GM06990 (cell line): Measurements from ENCODE around the gene NDRG3.

ENCODE experiments used
- DNase-seq: peaks from one replicate; pipeline ENCODE4 v3.0.0-alpha.2; 2011; ENCODE audit not compliant: insufficient read length; ENCODE audit errors: extremely low read depth
- H3K27me3 ChIP-seq: replicated peaks from 2 replicates; pipeline ENCODE4 v1.6.0; 2011; ENCODE audit warnings: low read length; ENCODE audit not compliant: control insufficient read depth, insufficient read depth
- H3K36me3 ChIP-seq: 2 replicates; pipeline ENCODE4 v1.5.1; 2011; ENCODE audit warnings: low read length; ENCODE audit not compliant: control insufficient read depth, insufficient read depth
- H3K4me3 ChIP-seq: replicated peaks from 2 replicates; pipeline ENCODE4 v1.5.1; 2011; ENCODE audit warnings: low read depth, mild to moderate bottlenecking, control low read depth, low read length
- CTCF ChIP-seq: IDR thresholded peaks from 2 replicates; pipeline ENCODE4 v1.5.1; 2011; ENCODE audit warnings: low read length, control low read depth, mild to moderate bottlenecking, inconsistent platforms; ENCODE audit not compliant: insufficient read depth, poor library complexity, severe bottlenecking

Gene NDRG3

GRCh38 chr20:36632487-36633284, 113.2 kb downstream of the NDRG3 start:
- Histone ChIP-seq H3K27me3 (no peaks in the 10 kb centered on the region), H3K4me3 (no peak overlapping the region), H3K36me3 (no peaks in the 10 kb centered on the region)
- no peak for DNase-seq
- no peak for TF ChIP-seq CTCF

DNA sequence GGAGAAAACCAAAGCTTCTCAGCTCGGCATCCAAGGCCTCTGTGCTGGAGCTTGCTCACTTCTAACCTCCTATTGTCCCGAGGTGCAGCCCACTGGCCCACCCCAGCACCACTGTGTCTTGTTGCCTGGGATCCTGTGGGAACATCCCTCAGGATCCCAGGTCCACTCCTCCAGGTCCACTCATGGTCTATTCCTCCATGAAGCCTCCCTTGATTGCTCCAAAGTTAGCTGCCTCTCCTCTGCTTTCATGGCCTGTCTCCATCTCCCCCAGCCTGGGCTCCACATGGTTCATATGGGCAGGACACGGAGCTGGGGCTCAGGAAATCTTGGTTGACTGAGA, 113.8 kb downstream of the NDRG3 start:
- Histone ChIP-seq H3K4me3 (no peak overlapping the region), H3K36me3 (no peaks in the 10 kb centered on the region), H3K27me3 (no peaks in the 10 kb centered on the region)
- DNase-seq: no peak
- TF ChIP-seq CTCF: no peak

GRCh38 chr20:36631646-36632045, 114.2 kb downstream of the NDRG3 start:
- H3K27me3 ChIP-seq: no peaks in the 10 kb centered on the region
- DNase-seq: no peak
- H3K4me3 ChIP-seq: no peak overlapping the region
- H3K36me3 ChIP-seq: no peaks in the 10 kb centered on the region
- TF ChIP-seq CTCF: no peak

DNA sequence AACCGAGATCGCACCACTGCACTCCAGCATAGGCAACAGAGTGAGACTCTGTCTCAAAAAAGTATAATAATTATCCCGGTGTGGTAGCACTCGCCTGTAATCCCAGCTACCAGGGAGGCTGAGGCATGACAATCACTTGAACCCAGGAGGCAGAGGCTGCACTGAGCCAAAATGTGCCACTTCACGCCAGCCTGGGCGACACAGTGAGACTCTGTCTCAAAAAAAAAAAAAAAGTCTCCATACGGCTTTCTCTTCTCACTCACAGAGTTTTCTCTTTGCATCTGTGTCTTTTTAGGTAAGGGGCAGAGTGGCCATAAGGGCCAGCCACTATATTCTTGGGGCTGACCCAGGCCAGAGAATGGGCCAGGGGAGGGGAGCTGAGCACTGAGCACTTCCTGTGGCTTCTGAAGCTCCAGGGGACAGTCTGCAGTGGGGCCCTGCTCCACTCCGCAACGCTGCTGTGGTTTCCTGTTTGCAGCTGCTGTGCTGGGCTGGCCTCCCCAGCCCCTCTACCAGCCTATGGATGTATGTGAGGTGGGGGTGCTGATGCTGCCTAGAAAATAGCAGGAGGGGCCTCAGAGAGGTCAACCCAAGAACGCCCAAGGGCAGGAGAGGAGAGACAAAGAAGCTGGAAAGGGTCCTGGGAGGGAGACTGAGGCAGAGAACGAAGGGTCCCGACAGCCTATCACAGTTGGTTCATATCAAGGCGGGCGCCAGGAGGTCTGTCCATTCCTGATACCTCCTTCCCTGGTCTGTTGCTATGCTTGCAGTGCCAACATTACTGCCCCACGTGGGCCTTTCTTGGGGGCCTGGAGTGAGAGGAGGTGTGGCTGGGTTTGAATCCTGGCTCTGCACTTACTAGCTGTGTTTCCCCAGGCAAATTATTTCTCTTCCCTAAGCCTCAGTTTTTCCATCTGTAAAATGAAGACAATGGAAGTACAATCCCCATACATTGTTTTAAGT, 115.9 kb downstream of the NDRG3 start:
- Histone ChIP-seq H3K36me3 (no peaks in the 10 kb centered on the region), H3K4me3 (no peak overlapping the region), H3K27me3 (no peaks in the 10 kb centered on the region)
- peak; percentile 32 for DNase-seq
- no peak for TF ChIP-seq CTCF

DNA sequence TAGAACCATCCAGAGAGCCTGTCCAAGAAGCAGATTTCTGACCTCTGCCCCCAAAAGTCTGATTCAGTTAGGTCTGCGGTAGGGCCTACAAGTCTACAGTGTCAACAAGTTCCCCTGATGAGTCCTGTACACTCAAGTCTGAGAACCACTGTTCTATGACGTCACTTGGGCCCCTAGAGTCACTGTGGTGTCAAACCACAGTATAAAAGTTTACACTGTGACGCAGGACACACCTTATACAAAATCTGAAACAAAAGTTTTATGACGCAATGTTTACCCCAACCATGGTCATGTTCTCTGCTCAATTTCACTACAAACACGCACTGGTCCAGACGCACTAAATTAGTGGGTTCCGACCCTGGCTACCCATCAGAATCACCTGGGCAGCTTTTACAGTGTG, 117.8 kb downstream of the NDRG3 start:
- no peaks in the 10 kb centered on the region for H3K36me3 ChIP-seq
- no peak for DNase-seq
- H3K27me3 ChIP-seq: no peaks in the 10 kb centered on the region
- H3K4me3 ChIP-seq: no peak overlapping the region
- TF ChIP-seq CTCF: no peak
